Muscle of back (tissue), 11 donors: ENCODE results near the gene FOXP4. TPM values are rescaled to one million over a fixed set of nuclear protein-coding genes. Genes with fewer than 3 reads are reported as not detected.
A peak's percentile ranks its signal among the peaks of the same experiment; 100 is the strongest.

Source experiments
- DNase-seq, 3 donors: peaks; one replicate each; pipeline versions ENCODE4 v3.0.0 to v3.0.0-alpha.2; 2013
- polyA plus RNA-seq, 10 donors: library from polyadenylated mRNA; unstranded; fragments of 120-200 nt; gene quantifications; one replicate each; pipeline ENCODE4 v1.2.1, GENCODE V29; 2013; ENCODE audit not compliant: insufficient read length in 10 of 10

The FOXP4 gene
- polyA plus RNA-seq, 10 donors = 8.4 to 14.1 (median 12.3) TPM

GRCh38 chr6:41582540-41582939 is 36.4 kb downstream of the FOXP4 start:
- DNase-seq = no peak

GRCh38 chr6:41583565-41583964 is 37.4 kb downstream of the FOXP4 start:
- DNase-seq = no peak

GRCh38 chr6:41584205-41584604 is 38.0 kb downstream of the FOXP4 start:
- no peak for DNase-seq

GRCh38 chr6:41584668-41585205 is 38.6 kb downstream of the FOXP4 start:
- DNase-seq = no peak

- no peak for DNase-seq
Measured at GRCh38 chr6:41585605-41586004, 39.4 kb downstream of the FOXP4 start.

GRCh38 chr6:41586252-41587007 is 40.2 kb downstream of the FOXP4 start:
- peak in 1 of 3 donors; percentile 52 for DNase-seq

- no peak for DNase-seq
Measured at GRCh38 chr6:41587131-41587879, 41.1 kb downstream of the FOXP4 start.

GRCh38 chr6:41588111-41588510 is 41.9 kb downstream of the FOXP4 start:
- no peak for DNase-seq

GRCh38 chr6:41589223-41589622 is 43.0 kb downstream of the FOXP4 start:
- DNase-seq = no peak

- no peak for DNase-seq
Measured at GRCh38 chr6:41589636-41590622, 43.7 kb downstream of the FOXP4 start.

GRCh38 chr6:41591122-41591521 is 44.9 kb downstream of the FOXP4 start:
- no peak for DNase-seq

- DNase-seq = peak; percentile 67 to 83 (median 76)
Measured at GRCh38 chr6:41591859-41592502, 45.8 kb downstream of the FOXP4 start.

- no peak for DNase-seq
Measured at GRCh38 chr6:41593406-41593805, 47.2 kb downstream of the FOXP4 start.

- DNase-seq = no peak
Measured at GRCh38 chr6:41593839-41594238, 47.7 kb downstream of the FOXP4 start.

- peak in 1 of 3 donors; percentile 49 for DNase-seq
Measured at GRCh38 chr6:41594326-41594725, 48.1 kb downstream of the FOXP4 start.

GRCh38 chr6:41594766-41595165 is 48.6 kb downstream of the FOXP4 start:
- DNase-seq = no peak

- no peak for DNase-seq
Measured at GRCh38 chr6:41595166-41595565, 49.0 kb downstream of the FOXP4 start.

- DNase-seq = no peak
Measured at GRCh38 chr6:41596096-41596685, 50.0 kb downstream of the FOXP4 start.

GRCh38 chr6:41596807-41597206 is 50.6 kb downstream of the FOXP4 start:
- DNase-seq = no peak

- DNase-seq = no peak
Measured at GRCh38 chr6:41597246-41598000, 51.2 kb downstream of the FOXP4 start.
